GM21367 (cell line): ENCODE measurements around the gene LRP1.

Experiments used
- ATAC-seq: cut with Tn5 transposase; IDR thresholded peaks from one replicate; pipeline ENCODE4 v1.9.1; 2021; ENCODE audit not compliant: unreplicated experiment

The LRP1 gene

GRCh38 chr12:57170927-57171326 is 42.6 kb downstream of the LRP1 start:
- ATAC-seq: no peak

- ATAC-seq: no peak
These were observed 43.4 kb downstream of the LRP1 start for GRCh38 chr12:57171668-57172067.

GRCh38 chr12:57173089-57173488 is 44.8 kb downstream of the LRP1 start:
- ATAC-seq: no peak

- no peak for ATAC-seq
These were observed 45.4 kb downstream of the LRP1 start for GRCh38 chr12:57173683-57174082.

- ATAC-seq: no peak
These were observed 47.3 kb downstream of the LRP1 start for GRCh38 chr12:57175428-57176138.

GRCh38 chr12:57176139-57176477 is 47.8 kb downstream of the LRP1 start:
- ATAC-seq: no peak

GRCh38 chr12:57176846-57177245 is 48.6 kb downstream of the LRP1 start:
- ATAC-seq: no peak

GRCh38 chr12:57177354-57177753 is 49.1 kb downstream of the LRP1 start:
- no peak for ATAC-seq

- ATAC-seq: no peak
These were observed 49.9 kb downstream of the LRP1 start for GRCh38 chr12:57178213-57178612.

- no peak for ATAC-seq
These were observed 51.2 kb downstream of the LRP1 start for GRCh38 chr12:57179331-57180086.

- ATAC-seq: no peak
These were observed 52.2 kb downstream of the LRP1 start for GRCh38 chr12:57180321-57180989.

- no peak for ATAC-seq
These were observed 52.8 kb downstream of the LRP1 start for GRCh38 chr12:57181072-57181471.

GRCh38 chr12:57181561-57182155 is 53.4 kb downstream of the LRP1 start:
- no peak for ATAC-seq

- peak; percentile 58 for ATAC-seq
These were observed 54.8 kb downstream of the LRP1 start for GRCh38 chr12:57182918-57183575.

- no peak for ATAC-seq
These were observed 55.8 kb downstream of the LRP1 start for GRCh38 chr12:57183939-57184725.

- no peak for ATAC-seq
These were observed 57.1 kb downstream of the LRP1 start for GRCh38 chr12:57185403-57185802.

GRCh38 chr12:57185906-57186508 is 57.7 kb downstream of the LRP1 start:
- no peak for ATAC-seq

- no peak for ATAC-seq
These were observed 59.2 kb downstream of the LRP1 start for GRCh38 chr12:57187222-57188089.

GRCh38 chr12:57188090-57188425 is 59.8 kb downstream of the LRP1 start:
- no peak for ATAC-seq
